Stimulated activated naive B cell treated with anti-CD40 and anti-IgM and Interleukin-4, amounts not matched to agents 10 μg/mL and 1 μg/mL and 100 μg/mL, for 72 hours (primary cell): Measurements from ENCODE around the gene C11orf68.

Experiments
- ATAC-seq, 2 donors: fragments of 150-1000 bp; cut with Tn5 transposase; replicated peaks; 2 replicates each; pipeline ENCODE4 v1.10.0; 2021; ENCODE audit warnings: moderate library complexity in 1 of 2
- DNase-seq: peaks from one replicate; pipeline ENCODE4 v3.0.0; 2021
- H3K27ac Mint-ChIP-seq: one replicate; pipeline ENCODE4 v1.8.0; 2022; ENCODE audit warnings: mild to moderate bottlenecking, mixed read lengths
- H3K27me3 Mint-ChIP-seq, 2 donors: one replicate each; pipeline ENCODE4 v1.8.0; 2022; ENCODE audit warnings: mixed read lengths in 2 of 2
- H3K36me3 Mint-ChIP-seq, 2 donors: one replicate each; pipeline ENCODE4 v1.8.0; 2022; ENCODE audit warnings: mixed read lengths in 2 of 2, mild to moderate bottlenecking in 1 of 2
- H3K4me1 Mint-ChIP-seq, 2 donors: one replicate each; pipeline ENCODE4 v1.8.0; 2022; ENCODE audit warnings: mixed read lengths in 2 of 2, mild to moderate bottlenecking in 1 of 2
- H3K4me3 Mint-ChIP-seq, 2 donors: one replicate each; pipeline ENCODE4 v1.8.0; 2022; ENCODE audit warnings: mild to moderate bottlenecking in 2 of 2, mixed read lengths in 2 of 2, moderate library complexity in 1 of 2
- H3K9me3 Mint-ChIP-seq, 2 donors: one replicate each; pipeline ENCODE4 v1.8.0; 2022; ENCODE audit warnings: mixed read lengths in 2 of 2, mild to moderate bottlenecking in 1 of 2

C11orf68 gene

DNA sequence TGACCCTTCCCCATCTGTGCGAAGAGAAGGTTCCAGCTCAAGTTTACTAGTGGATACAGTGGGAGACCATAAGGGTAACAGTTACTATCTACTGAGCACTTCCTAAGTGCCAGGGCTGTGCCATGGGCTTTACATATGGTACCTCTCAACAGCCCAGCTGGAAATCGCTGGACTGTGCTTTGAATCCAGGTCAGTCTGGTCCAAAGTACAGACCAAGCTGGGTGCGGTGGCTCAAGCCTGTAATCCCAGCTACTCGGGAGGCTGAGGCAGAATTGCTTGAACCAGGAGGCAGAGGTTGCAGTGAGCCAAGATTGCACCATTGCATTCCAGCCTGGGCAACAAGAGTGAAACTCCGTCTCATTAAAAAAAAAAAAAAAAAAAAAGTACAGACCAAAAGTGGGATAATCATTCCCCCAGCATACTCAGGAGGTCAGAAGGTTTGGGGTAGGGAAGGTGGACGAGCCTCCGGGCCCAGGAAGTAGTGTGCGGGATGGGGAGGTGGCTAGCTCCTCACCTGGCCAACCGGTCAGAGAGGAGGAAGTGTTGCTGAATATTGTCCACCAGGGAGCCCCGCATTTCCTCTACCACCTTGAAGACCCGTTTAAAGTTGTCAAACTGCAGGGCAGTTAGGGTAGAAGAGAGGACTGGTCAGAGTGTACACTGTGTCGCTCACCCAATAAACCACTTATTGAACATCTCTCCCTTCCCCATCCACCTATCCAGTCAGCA is 32.9 kb downstream of the C11orf68 start:
- DNase-seq = no peak
- Mint-ChIP-seq H3K27me3 (no peaks in the 10 kb centered on the region), H3K36me3 (peaks cover 33 to 46% of the 10 kb centered on the region in 2 donors), H3K4me1 (peaks cover 38 to 66% of the 10 kb centered on the region in 2 donors), H3K27ac (peak overlapping the region; percentile 53), H3K9me3 (no peaks in the 10 kb centered on the region), H3K4me3 (no peak overlapping the region)
- no peak for ATAC-seq

DNA sequence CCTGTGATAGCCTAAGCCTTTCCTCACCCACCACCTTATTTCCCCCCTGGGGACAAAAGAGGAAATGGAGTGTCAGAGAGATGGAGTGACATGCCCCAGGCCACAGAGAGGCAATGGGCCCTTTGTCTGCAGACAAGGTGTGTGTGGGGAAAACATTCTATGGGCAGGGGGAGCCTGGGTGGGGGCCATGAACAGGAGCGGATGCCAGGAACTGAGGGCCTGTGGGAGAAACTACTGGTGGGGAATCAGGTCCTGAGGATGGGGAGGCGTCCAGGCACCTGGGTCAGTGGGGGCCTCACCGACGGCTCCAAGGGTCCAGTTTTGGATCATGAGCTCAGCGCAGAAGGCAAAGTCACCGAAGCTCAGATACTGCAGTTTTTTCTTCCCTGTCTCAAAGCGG is 33.6 kb downstream of the C11orf68 start:
- Mint-ChIP-seq H3K9me3 (no peaks in the 10 kb centered on the region), H3K36me3 (peaks cover 33 to 51% of the 10 kb centered on the region in 2 donors), H3K4me1 (peaks cover 40 to 68% of the 10 kb centered on the region in 2 donors), H3K4me3 (no peak overlapping the region), H3K27me3 (no peaks in the 10 kb centered on the region), H3K27ac (no peak overlapping the region)
- no peak for ATAC-seq
- DNase-seq = no peak

DNA sequence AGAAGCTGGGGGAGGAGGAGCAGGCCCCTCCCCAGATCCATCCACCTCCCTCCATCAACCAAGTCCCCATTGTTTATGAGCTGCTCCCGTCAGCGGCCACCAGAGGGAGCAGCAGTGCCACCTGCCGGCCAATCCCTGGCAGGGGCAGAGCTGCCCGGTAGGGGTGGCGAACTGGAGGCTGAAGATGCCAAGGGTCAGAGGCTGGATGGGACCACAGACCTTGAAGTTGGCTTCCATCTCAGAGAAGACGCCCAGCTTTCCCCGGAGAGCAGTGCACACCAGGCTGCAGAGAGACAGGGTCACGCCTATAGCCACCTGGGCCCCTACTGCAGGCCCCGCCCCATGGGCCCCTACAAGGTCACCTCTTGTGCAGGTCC is 34.2 kb downstream of the C11orf68 start:
- peaks cover 33 to 51% of the 10 kb centered on the region in 2 donors for H3K36me3 Mint-ChIP-seq
- peaks cover 37 to 65% of the 10 kb centered on the region in 2 donors for H3K4me1 Mint-ChIP-seq
- DNase-seq = peak; percentile 70
- no peak overlapping the region for H3K4me3 Mint-ChIP-seq
- H3K27me3 Mint-ChIP-seq = no peaks in the 10 kb centered on the region
- H3K9me3 Mint-ChIP-seq = no peaks in the 10 kb centered on the region
- ATAC-seq = peak; percentile 54 to 55
- H3K27ac Mint-ChIP-seq = no peak overlapping the region

DNA sequence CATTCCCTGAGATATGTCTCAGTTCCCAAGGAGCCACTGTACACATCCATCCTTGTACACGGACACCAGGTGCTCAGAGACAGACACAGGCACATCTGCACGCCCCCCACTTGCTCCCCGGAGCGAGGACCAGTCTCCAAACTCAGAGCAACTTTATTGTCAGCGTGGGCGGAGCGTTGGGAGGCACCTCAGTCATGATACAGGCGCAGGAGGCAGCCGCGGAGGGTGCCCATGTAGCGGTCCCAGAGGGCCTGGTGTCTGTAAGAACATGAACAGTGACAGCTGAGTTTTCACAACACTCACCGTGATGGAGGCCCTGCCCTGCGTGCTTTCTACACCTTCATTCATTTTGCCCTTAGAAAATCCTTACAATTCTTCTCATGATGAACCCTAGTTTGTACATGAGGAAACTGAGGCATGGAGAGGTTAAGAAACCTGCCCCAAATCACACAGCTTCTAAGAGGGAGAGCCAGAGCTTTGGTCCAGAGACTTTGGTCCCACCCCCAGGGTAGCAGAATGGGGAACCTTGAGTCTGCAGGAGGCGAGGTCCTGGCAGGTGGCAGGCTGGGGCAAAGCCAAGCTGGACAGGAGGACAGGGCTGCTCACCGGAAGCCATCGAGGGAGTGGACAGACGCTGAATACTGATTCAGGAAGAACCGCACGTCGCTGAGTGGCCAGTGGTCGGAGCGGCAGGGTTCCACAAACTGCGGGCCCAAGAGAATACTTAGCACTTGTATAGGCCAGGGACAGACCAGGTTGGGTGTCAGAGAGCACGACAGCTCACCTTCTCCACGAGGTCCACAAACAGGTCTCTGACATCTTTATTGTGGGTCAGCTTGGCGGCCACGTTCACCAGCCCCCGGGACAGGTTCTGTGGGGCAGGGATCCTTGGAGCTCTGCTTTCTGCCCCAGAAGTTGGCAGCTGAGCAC is 34.8 kb downstream of the C11orf68 start:
- Mint-ChIP-seq H3K4me3 (no peak overlapping the region), H3K27me3 (no peaks in the 10 kb centered on the region), H3K4me1 (peaks cover 35 to 60% of the 10 kb centered on the region in 2 donors), H3K9me3 (no peaks in the 10 kb centered on the region), H3K36me3 (peaks cover 33 to 51% of the 10 kb centered on the region in 2 donors), H3K27ac (no peak overlapping the region)
- DNase-seq (no peak), ATAC-seq (no peak)

DNA sequence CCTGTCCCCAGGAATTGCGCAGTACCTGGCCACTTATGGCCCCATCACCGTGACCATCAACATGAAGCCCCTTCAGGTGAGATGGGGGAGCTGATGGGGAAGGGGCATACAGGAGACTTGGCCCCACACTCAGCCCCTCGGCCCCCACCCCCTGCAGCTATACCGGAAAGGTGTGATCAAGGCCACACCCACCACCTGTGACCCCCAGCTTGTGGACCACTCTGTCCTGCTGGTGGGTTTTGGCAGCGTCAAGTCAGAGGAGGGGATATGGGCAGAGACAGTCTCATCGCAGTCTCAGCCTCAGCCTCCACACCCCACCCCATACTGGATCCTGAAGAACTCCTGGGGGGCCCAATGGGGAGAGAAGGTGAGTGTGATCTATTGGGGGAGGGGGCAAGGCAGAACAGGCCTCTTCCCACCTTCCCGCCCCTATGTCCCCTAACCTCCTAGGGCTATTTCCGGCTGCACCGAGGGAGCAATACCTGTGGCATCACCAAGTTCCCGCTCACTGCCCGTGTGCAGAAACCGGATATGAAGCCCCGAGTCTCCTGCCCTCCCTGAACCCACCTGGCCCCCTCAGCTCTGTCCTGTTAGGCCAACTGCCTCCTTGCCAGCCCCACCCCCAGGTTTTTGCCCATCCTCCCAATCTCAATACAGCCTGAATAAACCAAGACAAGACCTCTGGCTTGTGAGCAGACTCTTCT is 35.7 kb downstream of the C11orf68 start:
- H3K4me1 Mint-ChIP-seq = peaks cover 31 to 52% of the 10 kb centered on the region in 2 donors
- no peaks in the 10 kb centered on the region for H3K9me3 Mint-ChIP-seq
- no peaks in the 10 kb centered on the region for H3K27me3 Mint-ChIP-seq
- H3K36me3 Mint-ChIP-seq = peaks cover 33 to 49% of the 10 kb centered on the region in 2 donors
- H3K27ac Mint-ChIP-seq = no peak overlapping the region
- ATAC-seq = no peak
- no peak overlapping the region for H3K4me3 Mint-ChIP-seq
- DNase-seq = no peak

DNA sequence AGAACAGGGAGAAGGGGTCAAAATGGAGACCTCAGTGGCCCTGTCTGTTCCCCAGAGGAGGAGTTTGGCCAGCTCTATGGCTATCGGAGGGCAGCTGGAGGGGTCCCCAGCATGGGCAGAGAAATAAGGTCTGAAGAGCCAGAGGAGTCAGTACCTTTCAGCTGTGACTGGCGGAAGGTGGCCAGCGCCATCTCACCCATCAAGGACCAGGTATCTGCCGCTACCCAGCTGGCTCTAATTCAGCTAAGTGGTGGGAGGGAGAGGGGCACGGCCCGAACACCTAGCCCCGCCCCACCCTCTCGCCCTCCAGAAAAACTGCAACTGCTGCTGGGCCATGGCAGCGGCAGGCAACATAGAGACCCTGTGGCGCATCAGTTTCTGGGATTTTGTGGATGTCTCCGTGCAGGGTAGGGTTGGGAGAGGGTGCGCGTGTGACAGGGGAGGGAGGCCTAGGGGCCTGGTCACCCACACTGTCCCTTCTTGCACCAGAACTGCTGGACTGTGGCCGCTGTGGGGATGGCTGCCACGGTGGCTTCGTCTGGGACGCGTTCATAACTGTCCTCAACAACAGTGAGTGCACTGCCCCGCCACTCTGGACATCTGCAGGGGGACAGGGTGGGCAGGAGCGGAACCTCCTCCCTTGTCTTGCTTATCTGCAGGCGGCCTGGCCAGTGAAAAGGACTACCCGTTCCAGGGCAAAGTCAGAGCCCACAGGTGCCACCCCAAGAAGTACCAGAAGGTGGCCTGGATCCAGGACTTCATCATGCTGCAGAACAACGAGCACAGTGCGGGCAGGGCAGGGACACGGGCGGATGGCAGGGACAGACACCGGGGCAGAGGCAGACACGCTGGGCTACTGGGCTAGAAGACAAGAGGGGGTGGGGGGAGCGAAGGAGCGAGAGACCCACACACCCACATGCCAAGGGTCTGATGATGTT is 36.5 kb downstream of the C11orf68 start:
- Mint-ChIP-seq H3K27me3 (no peaks in the 10 kb centered on the region), H3K27ac (no peak overlapping the region), H3K36me3 (peaks cover 31 to 47% of the 10 kb centered on the region in 2 donors), H3K4me3 (no peak overlapping the region), H3K4me1 (peaks cover 28 to 44% of the 10 kb centered on the region in 2 donors), H3K9me3 (no peaks in the 10 kb centered on the region)
- DNase-seq (no peak), ATAC-seq (no peak)

DNA sequence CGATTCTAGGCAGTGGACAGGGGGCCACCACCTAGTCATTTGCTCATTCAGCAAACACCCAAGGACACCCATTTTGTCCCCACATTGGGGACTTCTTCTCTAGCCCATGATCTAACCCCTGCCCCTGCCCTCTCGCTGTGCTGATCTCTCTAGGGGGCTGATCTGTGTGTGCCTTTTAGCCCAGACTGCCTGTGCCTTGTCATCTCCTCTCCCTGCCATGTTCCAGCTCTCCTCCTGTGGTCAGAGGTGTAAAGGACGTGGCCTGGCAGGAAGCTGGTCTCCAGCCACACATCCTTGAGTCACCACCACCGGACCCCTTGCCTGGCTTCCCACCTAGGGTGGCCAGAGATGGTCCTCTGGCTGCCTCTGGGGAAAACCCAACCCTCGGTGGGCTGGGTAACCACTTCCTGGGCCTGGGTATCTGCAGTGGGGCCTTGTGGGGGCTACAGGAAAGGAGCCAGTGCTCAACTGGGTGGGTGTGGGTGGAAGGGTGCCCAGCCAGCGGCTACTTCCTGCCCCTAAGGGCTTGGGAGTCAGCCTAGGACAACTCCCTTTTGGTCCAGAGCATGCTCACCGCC is 37.9 kb downstream of the C11orf68 start:
- ATAC-seq = no peak
- H3K4me1 Mint-ChIP-seq = peaks cover 18 to 31% of the 10 kb centered on the region in 2 donors
- DNase-seq = no peak
- no peaks in the 10 kb centered on the region for H3K9me3 Mint-ChIP-seq
- H3K4me3 Mint-ChIP-seq = peak overlapping the region in 1 of 2 donors; percentile 23
- peaks cover 22 to 39% of the 10 kb centered on the region in 2 donors for H3K36me3 Mint-ChIP-seq
- H3K27ac Mint-ChIP-seq = no peak overlapping the region
- no peaks in the 10 kb centered on the region for H3K27me3 Mint-ChIP-seq

DNA sequence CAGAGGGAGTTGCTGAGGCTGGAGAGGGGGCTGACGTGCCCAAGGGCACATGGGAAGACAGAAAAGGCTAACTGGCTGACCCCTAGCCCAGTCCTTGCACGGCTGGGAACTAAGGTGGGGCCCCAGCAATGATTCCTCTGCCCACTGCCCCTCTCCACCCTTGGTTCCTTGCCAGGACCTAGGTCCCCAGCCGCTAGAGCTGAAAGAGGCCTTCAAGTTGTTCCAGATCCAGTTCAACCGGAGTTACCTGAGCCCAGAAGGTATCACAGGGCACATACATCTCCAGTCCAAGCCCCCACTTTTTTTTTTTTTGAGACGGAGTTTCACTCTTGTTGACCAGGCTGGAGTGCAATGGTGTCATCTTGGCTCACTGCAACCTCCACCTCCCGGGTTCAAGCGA is 38.8 kb downstream of the C11orf68 start:
- ATAC-seq = no peak
- Mint-ChIP-seq H3K27ac (no peak overlapping the region), H3K4me1 (peaks cover 15 to 26% of the 10 kb centered on the region in 2 donors), H3K36me3 (peaks cover 18 to 35% of the 10 kb centered on the region in 2 donors), H3K27me3 (no peaks in the 10 kb centered on the region), H3K9me3 (no peaks in the 10 kb centered on the region), H3K4me3 (no peak overlapping the region)
- DNase-seq = no peak

DNA sequence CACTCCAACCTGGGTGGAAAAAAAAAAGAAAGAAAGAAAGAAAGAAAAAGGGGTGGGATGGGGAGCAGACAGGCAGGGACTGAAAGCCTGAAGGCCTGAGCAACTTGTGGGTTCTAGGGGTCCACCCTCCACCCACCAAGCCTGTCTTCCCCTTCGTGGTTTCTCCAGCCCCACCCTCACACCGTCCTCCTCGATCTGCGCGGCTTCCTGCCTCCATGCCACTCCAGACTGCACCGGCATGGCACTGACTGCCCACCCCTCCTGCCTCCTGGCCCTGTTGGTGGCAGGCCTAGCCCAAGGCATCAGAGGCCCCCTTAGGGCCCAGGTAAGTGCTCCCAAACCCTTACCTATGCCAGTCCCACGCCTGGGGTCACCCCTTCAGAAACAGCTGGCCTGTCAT is 39.2 kb downstream of the C11orf68 start, which contains the start of gene CTSW:
CTSW (plus strand) TSS at position 221 of the 400 bp plus-strand sequence; CDS start at position 239, 18 bp downstream.
- Mint-ChIP-seq H3K9me3 (no peaks in the 10 kb centered on the region), H3K36me3 (peaks cover 16 to 31% of the 10 kb centered on the region in 2 donors), H3K27ac (peak within 1 kb of the TSS; percentile 37), H3K4me1 (peaks cover 11 to 21% of the 10 kb centered on the region in 2 donors), H3K27me3 (no peaks in the 10 kb centered on the region), H3K4me3 (peak within 1 kb of the TSS in 1 of 2 donors; percentile 23)
- DNase-seq = no peak
- ATAC-seq = peak in 1 of 2 donors; percentile 23

DNA sequence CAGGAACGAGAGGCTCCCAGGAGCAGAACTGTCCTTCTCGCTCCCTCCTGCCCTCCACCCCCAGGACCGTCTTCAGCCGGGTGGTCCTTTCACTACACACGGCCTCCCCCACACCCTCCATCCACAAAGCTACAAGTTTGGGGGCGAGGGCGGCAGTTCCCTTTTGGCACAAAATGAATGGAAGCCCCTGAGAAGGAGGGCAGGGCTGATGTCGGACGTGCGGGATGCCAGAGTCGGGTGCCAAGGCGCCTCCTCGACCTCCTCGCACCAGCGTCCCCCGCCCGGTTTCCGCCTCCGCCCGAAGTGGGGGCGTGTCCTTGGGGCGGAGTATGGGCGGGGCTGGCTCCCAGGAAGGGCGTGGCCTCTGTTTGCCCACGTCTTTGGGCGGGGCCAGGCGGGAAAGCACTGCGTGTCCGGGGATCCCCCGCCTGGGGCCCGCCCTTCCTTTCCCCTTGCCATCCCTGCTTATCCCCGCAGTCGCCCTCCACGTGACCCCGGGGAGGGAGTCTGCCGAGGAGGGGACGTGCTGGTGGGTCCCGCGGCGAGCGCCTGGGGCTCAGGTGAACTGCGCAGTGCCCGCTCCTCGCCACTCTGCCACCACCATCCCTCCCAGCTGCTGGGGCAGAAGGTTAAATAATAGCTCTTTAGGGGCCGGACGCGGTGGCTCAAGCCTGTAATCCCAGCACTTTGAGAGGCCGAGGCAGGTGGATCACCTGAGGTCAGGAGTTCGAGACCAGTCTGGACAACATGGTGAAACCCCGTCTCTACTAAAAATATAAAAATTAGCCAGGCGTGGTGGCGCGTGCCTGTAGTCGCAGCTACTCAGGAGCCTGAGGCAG is 45.3 kb downstream of the C11orf68 start:
- peak; percentile 78 to 89 for ATAC-seq
- DNase-seq = peak; percentile 93
- Mint-ChIP-seq H3K9me3 (no peaks in the 10 kb centered on the region), H3K4me1 (peaks cover 23 to 28% of the 10 kb centered on the region in 2 donors), H3K27me3 (peaks cover 0 to 8% of the 10 kb centered on the region in 2 donors), H3K36me3 (peaks cover 0 to 2% of the 10 kb centered on the region in 2 donors), H3K27ac (peak overlapping the region; percentile 93), H3K4me3 (peak overlapping the region; percentile 85 to 86)

DNA sequence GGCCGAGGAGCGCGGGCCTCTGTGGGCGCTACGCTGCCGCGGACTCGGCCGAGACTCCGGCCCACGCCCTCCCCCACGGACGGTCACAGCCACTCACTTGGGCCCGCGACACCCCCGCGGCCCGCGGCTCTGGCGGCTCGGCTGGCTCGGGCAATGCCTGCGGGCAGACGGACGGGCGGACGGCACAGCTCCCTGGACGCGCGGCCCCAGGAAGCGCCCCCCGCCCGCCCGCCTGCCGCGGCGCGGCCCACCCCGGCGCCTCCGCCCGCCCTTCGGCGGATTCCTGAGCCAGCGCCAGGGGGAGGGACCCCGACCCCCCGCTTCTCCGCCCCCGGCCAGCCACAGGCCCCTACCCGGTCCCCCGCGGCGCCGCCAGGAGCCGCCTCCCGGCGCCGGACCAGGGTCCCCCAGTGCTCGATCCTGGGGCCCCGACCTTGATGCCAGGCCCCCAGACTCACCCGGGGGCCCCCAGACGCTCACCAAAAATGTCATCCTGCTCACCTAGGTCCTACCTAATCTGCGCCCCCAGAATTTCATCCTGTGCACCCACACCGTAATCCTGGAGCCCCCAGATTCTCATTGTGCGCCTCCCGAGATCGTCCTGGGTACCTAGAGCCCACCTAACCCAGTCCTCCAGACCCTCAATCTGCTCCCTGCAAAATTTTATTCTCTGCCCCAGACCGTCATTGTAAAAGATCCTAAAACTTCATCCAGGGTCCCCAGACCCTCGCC is 46.1 kb downstream of the C11orf68 start, which contains the start of gene EFEMP2:
EFEMP2 (minus strand) TSS at position 215 of the 732 bp plus-strand sequence. CDS start 446 bp downstream, outside the sequence.
- Mint-ChIP-seq H3K9me3 (no peaks in the 10 kb centered on the region), H3K4me1 (peaks cover 23 to 28% of the 10 kb centered on the region in 2 donors), H3K27me3 (peaks cover 0 to 8% of the 10 kb centered on the region in 2 donors), H3K27ac (peak within 1 kb of the TSS; percentile 93), H3K4me3 (peak within 1 kb of the TSS; percentile 85 to 86), H3K36me3 (peaks cover 4 to 10% of the 10 kb centered on the region in 2 donors)
- DNase-seq (no peak), ATAC-seq (no peak)
